Lung (tissue), 12 donors: ENCODE measurements around the gene SPECC1. TPM values are rescaled to one million over a fixed set of nuclear protein-coding genes. Genes with fewer than 3 reads are reported as not detected.
A peak's percentile ranks its signal among the peaks of the same experiment; 100 is the strongest.

ENCODE experiments used
- ATAC-seq: fragments of 200-7000 bp; cut with Tn5 transposase; one replicate; pipeline ENCODE4 v1.9.1; 2020; ENCODE audit warnings: moderate number of reproducible peaks; ENCODE audit not compliant: insufficient read depth, low FRiP score
- DNase-seq, 3 donors: peaks; one replicate each; pipeline ENCODE4 v3.0.0-alpha.2; 2013 to 2017
- H3K27ac ChIP-seq, 2 donors: one replicate each; pipeline ENCODE4 v1.5.1; 2013; ENCODE audit warnings: mild to moderate bottlenecking in 2 of 2, moderate library complexity in 2 of 2, control low read depth in 1 of 2, inconsistent platforms in 1 of 2, low read depth in 1 of 2, low read length in 1 of 2
- H3K27me3 ChIP-seq, 3 donors: one replicate each; pipeline ENCODE4 v1.5.1; 2013; ENCODE audit warnings: low read length in 2 of 3; ENCODE audit not compliant: control insufficient read depth in 3 of 3, insufficient read depth in 3 of 3
- H3K36me3 ChIP-seq, 4 donors: one replicate each; pipeline ENCODE4 v1.5.1; 2013; ENCODE audit warnings: low read length in 4 of 4, mild to moderate bottlenecking in 1 of 4, moderate library complexity in 1 of 4; ENCODE audit not compliant: control insufficient read depth in 4 of 4, insufficient read depth in 4 of 4
- H3K4me1 ChIP-seq, 5 donors: one replicate each; pipeline ENCODE4 v1.5.1; 2013; ENCODE audit warnings: low read length in 5 of 5, mild to moderate bottlenecking in 2 of 5, moderate library complexity in 1 of 5; ENCODE audit not compliant: control insufficient read depth in 5 of 5, insufficient read depth in 5 of 5
- H3K4me3 ChIP-seq: one replicate; pipeline ENCODE4 v1.5.1; 2013; ENCODE audit warnings: mild to moderate bottlenecking, control low read depth, moderate library complexity
- H3K9ac ChIP-seq, 2 donors: one replicate each; pipeline ENCODE4 v1.5.1; 2013; ENCODE audit warnings: low read length in 2 of 2, control low read depth in 1 of 2; ENCODE audit not compliant: insufficient read depth in 1 of 2
- H3K9me3 ChIP-seq, 4 donors: one replicate each; pipeline ENCODE4 v1.5.1; 2013; ENCODE audit warnings: low read length in 3 of 4, mild to moderate bottlenecking in 1 of 4, moderate library complexity in 1 of 4; ENCODE audit not compliant: control insufficient read depth in 4 of 4, insufficient read depth in 3 of 4
- WGBS, 2 donors: extraction: QIAGEN DNeasy Blood & Tissue Kit; methylation state at CpG; one replicate each; pipeline ENCODE4 v1.1.7; 2013; 5-methylcytosine and 5-hydroxymethylcytosine counted together
- polyA plus RNA-seq, 2 donors: library from polyadenylated mRNA; stranded (reverse); fragments of 200-250 nt; gene quantifications; one replicate each; pipeline ENCODE4 v1.2.1, GENCODE V29; 2013
- total RNA-seq, 2 donors: library from RNA; depleted of rRNA in 1 of 2; stranded (reverse); fragments of >200 nt in 1 of 2; gene quantifications; one replicate each; pipeline ENCODE4 v1.2.1, GENCODE V29; 2014 to 2021
- TF ChIP-seq, protein P1 (sequence below): IDR thresholded peaks from 2 replicates; pipeline ENCODE4 v1.5.1; 2012; ENCODE audit warnings: mild to moderate bottlenecking; ENCODE audit errors: control extremely low read depth, extremely low read depth
- donor health status: control.
- donor health status: control.
- donor health status: Bipolar disorder and iron deficiency.
- donor health status: healthy.
- donor health status: DM: yes; HTN: yes; CAD: no.

The SPECC1 gene
- total and polyA plus RNA-seq, 4 donors = 8.8 to 27.1 (median 14.7) TPM

DNA sequence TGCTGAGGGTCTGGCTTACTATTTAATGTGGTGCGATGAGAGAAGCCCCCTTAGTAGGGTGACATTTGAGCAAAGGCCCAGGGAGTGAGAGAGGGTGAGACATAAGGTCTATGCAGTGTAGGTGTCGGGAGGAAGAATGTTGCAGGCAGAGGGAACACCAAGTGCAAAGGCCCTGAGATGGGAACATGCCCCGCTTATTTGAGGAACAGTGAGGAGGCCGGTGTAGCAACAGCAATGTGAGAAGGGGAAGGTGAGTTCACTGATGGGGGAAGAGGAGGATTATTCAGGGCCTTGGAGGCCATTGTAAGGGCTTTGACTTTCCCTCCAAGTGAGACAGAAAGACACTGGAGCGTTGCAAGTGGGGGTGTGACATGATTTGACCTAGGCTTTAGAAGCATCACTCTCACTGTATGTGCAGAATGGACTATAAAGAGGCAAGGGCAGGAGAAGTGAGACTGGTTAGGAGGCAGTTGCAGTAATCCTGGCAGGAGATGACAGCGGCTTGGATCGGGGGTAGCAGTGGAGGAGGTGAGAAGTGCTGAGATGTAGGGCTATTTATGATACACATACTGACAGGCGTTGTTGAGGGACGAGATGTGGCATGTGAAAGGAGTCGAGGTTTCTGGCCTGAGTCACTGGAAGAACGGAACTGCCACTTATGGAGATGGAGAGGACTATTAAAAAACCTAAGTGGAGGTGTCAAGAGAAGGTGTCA, 145.3 kb downstream of the SPECC1 start:
- H3K9ac ChIP-seq = no peak overlapping the region
- 81 to 82% methylated on average over 11 of the region's 11 CpGs for WGBS, 2 donors
- H3K27me3 ChIP-seq = peaks cover 0 to 24% (median 10%) of the 10 kb centered on the region in 3 donors
- H3K27ac ChIP-seq = no peak overlapping the region
- no peak overlapping the region for H3K4me3 ChIP-seq
- peaks cover 0 to 14% (median 4%) of the 10 kb centered on the region in 5 donors for H3K4me1 ChIP-seq
- TF ChIP-seq, protein P1, sequence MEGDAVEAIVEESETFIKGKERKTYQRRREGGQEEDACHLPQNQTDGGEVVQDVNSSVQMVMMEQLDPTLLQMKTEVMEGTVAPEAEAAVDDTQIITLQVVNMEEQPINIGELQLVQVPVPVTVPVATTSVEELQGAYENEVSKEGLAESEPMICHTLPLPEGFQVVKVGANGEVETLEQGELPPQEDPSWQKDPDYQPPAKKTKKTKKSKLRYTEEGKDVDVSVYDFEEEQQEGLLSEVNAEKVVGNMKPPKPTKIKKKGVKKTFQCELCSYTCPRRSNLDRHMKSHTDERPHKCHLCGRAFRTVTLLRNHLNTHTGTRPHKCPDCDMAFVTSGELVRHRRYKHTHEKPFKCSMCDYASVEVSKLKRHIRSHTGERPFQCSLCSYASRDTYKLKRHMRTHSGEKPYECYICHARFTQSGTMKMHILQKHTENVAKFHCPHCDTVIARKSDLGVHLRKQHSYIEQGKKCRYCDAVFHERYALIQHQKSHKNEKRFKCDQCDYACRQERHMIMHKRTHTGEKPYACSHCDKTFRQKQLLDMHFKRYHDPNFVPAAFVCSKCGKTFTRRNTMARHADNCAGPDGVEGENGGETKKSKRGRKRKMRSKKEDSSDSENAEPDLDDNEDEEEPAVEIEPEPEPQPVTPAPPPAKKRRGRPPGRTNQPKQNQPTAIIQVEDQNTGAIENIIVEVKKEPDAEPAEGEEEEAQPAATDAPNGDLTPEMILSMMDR = no peak
- DNase-seq (no peak), ATAC-seq (no peak)
- H3K36me3 ChIP-seq = no peaks in the 10 kb centered on the region
- no peaks in the 10 kb centered on the region for H3K9me3 ChIP-seq

DNA sequence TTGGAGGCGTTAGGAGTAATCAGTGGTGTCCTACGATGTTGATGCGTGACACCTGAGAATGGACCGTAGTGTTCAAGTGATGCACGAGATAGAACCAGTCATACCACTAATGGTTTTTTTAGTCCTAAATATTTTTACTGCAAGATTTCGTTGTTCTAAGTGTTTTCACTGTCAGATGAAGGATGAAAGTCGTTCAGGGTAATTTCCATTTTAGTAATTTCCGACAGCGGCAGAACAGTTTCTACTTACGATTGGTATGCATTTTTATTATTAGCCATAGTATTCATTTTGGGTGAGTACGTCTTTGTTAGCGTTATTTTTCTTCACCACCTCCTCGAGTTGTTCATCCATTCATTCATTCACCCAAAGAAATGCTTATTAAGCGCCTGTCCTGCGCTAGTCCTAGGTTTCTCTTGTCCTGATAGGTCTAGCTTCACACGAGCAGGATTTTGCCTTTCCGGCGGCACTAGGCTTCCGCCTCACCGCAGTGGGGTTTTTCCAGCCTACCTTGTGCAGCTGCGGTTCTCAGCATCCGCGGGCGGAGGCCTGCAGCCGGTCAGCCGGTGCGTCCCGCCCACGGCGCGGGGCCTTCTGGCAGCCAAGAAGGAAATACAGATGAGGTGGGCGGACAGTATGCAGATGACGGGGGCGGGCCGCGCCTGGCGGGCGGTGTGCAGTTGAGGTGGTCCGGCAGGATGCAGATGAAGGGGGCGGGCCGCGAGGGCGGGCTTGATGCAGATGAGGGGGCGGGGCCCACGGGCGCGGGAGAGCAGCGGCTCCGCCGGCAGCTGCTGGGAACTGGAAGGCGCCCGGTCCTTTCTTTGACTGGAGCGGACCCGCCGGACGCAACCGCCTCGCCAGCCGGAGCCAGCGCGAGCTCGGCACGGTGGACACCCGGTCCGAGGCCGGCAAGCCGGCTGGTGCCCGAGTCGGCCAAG, 146.4 kb downstream of the SPECC1 start:
- peak overlapping the region in 1 of 2 donors; percentile 84 for H3K27ac ChIP-seq
- H3K9ac ChIP-seq = no peak overlapping the region
- WGBS, 2 donors = 9 to 11% methylated on average over 57 to 69 of the region's 69 CpGs
- TF ChIP-seq, protein P1 = no peak
- peak overlapping the region; percentile 51 for H3K4me3 ChIP-seq
- H3K36me3 ChIP-seq = no peaks in the 10 kb centered on the region
- peaks cover 0 to 24% (median 10%) of the 10 kb centered on the region in 3 donors for H3K27me3 ChIP-seq
- peak; percentile 98 for ATAC-seq
- no peaks in the 10 kb centered on the region for H3K9me3 ChIP-seq
- H3K4me1 ChIP-seq = peaks cover 0 to 14% (median 4%) of the 10 kb centered on the region in 5 donors
- peak; percentile 95 to 98 (median 97) for DNase-seq

DNA sequence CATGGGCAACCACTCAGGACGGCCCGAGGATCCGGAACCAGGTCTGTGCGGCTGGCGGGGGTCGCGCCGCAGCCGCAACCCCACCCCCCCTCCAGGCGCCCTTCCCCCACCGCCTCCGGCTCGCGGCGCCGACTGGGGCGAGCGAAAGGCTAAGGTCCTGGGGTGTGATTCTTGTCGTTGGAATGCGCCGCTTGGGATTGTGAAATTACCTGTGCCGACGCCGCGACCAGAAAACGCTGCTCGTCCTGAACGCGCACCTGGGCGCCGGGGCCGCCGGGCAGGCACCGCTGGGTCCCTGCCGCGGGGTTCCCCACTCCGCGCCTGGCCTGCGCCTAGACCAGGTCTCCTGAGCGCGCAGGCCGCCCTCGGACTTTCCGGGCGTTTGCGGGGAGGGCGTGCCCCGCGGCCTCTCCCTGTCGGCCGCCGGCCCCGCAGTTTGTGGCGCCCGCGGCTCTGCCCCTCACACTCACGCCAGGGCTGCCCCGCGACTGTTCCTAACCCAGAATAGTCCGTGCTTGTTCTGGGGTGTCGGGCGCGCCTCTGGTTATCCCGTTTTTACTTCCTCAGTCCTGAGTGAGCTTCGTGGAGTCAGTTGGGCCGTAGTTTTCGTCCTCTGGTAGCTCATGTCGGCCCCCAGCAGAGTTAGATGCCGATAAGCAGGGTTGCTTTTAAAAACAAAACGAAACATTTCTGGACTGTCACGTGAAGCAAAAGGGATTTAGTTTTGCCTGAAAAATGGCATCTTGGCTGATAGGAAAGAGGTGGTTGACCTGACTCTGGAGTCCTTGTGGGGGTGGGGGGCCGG, 147.2 kb downstream of the SPECC1 start:
- Histone ChIP-seq H3K27me3 (peaks cover 0 to 24% (median 10%) of the 10 kb centered on the region in 3 donors), H3K4me3 (peak overlapping the region; percentile 51), H3K36me3 (no peaks in the 10 kb centered on the region), H3K27ac (peak overlapping the region in 1 of 2 donors; percentile 84), H3K9me3 (no peaks in the 10 kb centered on the region), H3K4me1 (peaks cover 0 to 14% (median 4%) of the 10 kb centered on the region in 5 donors), H3K9ac (peak overlapping the region; percentile 11 to 61)
- TF ChIP-seq, protein P1 = no peak
- DNase-seq (peak; percentile 28 to 49 (median 38)), ATAC-seq (peak; percentile 63)
- 1% methylated on average over 65 to 72 of the region's 72 CpGs for WGBS, 2 donors
